Activated naive CD4-positive, alpha-beta T cell treated with anti-CD3 and anti-CD28 coated beads, Interleukin-2, amount 10 ng/mL, durations not matched to agents 7 days and 5 days (primary cell): ENCODE data around the gene DAZ3.
"Not testable (repeated sequence)": the region's sequence is repeated elsewhere in the genome, so short reads cannot be mapped to it uniquely, and the experiment has no call there.

Source experiments
- CTCF ChIA-PET: fragments of 350-600 bp; sonication (Branson Sonifier 250); formaldehyde crosslinking; loops from one replicate; lab custom pipeline; 2021; ENCODE audit warnings: antibody characterized with exemption; lab: Charles Lee
- DNase-seq: peaks from one replicate; pipeline ENCODE4 v3.0.0-alpha.2; 2020
- H3K27ac Mint-ChIP-seq: one replicate; pipeline ENCODE4 v1.8.0; 2021; ENCODE audit warnings: mild to moderate bottlenecking, moderate library complexity, mixed read lengths
- H3K27me3 Mint-ChIP-seq: one replicate; pipeline ENCODE4 v1.8.0; 2021; ENCODE audit warnings: mild to moderate bottlenecking, mixed read lengths
- H3K36me3 Mint-ChIP-seq: one replicate; pipeline ENCODE4 v1.8.0; 2021; ENCODE audit warnings: mixed read lengths
- H3K4me1 Mint-ChIP-seq: one replicate; pipeline ENCODE4 v1.8.0; 2021; ENCODE audit warnings: mixed read lengths
- H3K4me3 Mint-ChIP-seq: one replicate; pipeline ENCODE4 v1.8.0; 2021; ENCODE audit warnings: mild to moderate bottlenecking, moderate library complexity, mixed read lengths
- H3K9me3 Mint-ChIP-seq: one replicate; pipeline ENCODE4 v1.8.0; 2021; ENCODE audit warnings: mixed read lengths

Gene DAZ3

GRCh38 chrY:24813293-24813692, at the start of gene DAZ3:
Gene DAZ3, minus strand, starts transcription at chrY:24813393. Its CDS starts 208 bp downstream, at chrY:24813185.
- DNase-seq, H3K9me3 Mint-ChIP-seq, CTCF ChIA-PET, H3K4me3 Mint-ChIP-seq, H3K27me3 Mint-ChIP-seq, H3K4me1 Mint-ChIP-seq, H3K27ac Mint-ChIP-seq, H3K36me3 Mint-ChIP-seq: not testable (repeated sequence)

GRCh38 chrY:24833619-24834018, 20.4 kb upstream of the DAZ3 start, which contains the start of gene DAZ4:
Gene DAZ4, plus strand, starts transcription at chrY:24833919. Its CDS starts 208 bp downstream, at chrY:24834127.
- CTCF ChIA-PET, H3K4me3 Mint-ChIP-seq, H3K9me3 Mint-ChIP-seq, DNase-seq, H3K27ac Mint-ChIP-seq, H3K27me3 Mint-ChIP-seq, H3K4me1 Mint-ChIP-seq, H3K36me3 Mint-ChIP-seq: not testable (repeated sequence)

- H3K27ac Mint-ChIP-seq, H3K27me3 Mint-ChIP-seq, CTCF ChIA-PET, H3K4me3 Mint-ChIP-seq, H3K4me1 Mint-ChIP-seq, DNase-seq, H3K36me3 Mint-ChIP-seq, H3K9me3 Mint-ChIP-seq: not testable (repeated sequence)
Observed at GRCh38 chrY:24825069-24825468, 11.9 kb upstream of the DAZ3 start.

- H3K27ac Mint-ChIP-seq, H3K9me3 Mint-ChIP-seq, H3K27me3 Mint-ChIP-seq, H3K4me3 Mint-ChIP-seq, CTCF ChIA-PET, H3K4me1 Mint-ChIP-seq, DNase-seq, H3K36me3 Mint-ChIP-seq: not testable (repeated sequence)
Observed at GRCh38 chrY:24824184-24824879, 11.1 kb upstream of the DAZ3 start.

- H3K36me3 Mint-ChIP-seq, H3K4me3 Mint-ChIP-seq, H3K4me1 Mint-ChIP-seq, DNase-seq, H3K9me3 Mint-ChIP-seq, CTCF ChIA-PET, H3K27ac Mint-ChIP-seq, H3K27me3 Mint-ChIP-seq: not testable (repeated sequence)
Observed at GRCh38 chrY:24821836-24822235, 8.6 kb upstream of the DAZ3 start.
